GM20000 (cell line): ENCODE results near the gene CDADC1.
A peak's percentile ranks its signal among the peaks of the same experiment; 100 is the strongest.

ENCODE experiments used
- DNase-seq: peaks from one replicate; pipeline ENCODE4 v3.0.0; 2012; ENCODE audit warnings: low spot score
- CTCF ChIP-seq: IDR thresholded peaks from 2 replicates; pipeline ENCODE4 v1.5.1; 2012; ENCODE audit warnings: mild to moderate bottlenecking, control low read depth; ENCODE audit errors: extremely low read depth, missing control alignments

Gene CDADC1

GRCh38 chr13:49220036-49220855, 27.5 kb upstream of the CDADC1 start, which contains the start of gene MLNR:
MLNR (plus strand) TSS chr13:49220338; CDS start chr13:49220338, 0 bp downstream.
- peak; percentile 71 for DNase-seq
- no peak for TF ChIP-seq CTCF

- peak; percentile 68 for DNase-seq
- TF ChIP-seq CTCF = no peak
Observed at GRCh38 chr13:49220856-49221589, 26.7 kb upstream of the CDADC1 start.

GRCh38 chr13:49221590-49221965, 26.1 kb upstream of the CDADC1 start:
- TF ChIP-seq CTCF = no peak
- no peak for DNase-seq

GRCh38 chr13:49225223-49226042, 22.3 kb upstream of the CDADC1 start:
- no peak for TF ChIP-seq CTCF
- DNase-seq = no peak

- DNase-seq = no peak
- no peak for TF ChIP-seq CTCF
Observed at GRCh38 chr13:49226613-49227012, 21.1 kb upstream of the CDADC1 start.

GRCh38 chr13:49234741-49235140, 13.0 kb upstream of the CDADC1 start:
- TF ChIP-seq CTCF = no peak
- DNase-seq = no peak
